SKM-1 treated with dmso at 0.1 percent for 144 hours (cell line): ENCODE data around the gene LRCH3.

Source experiments
- DNase-seq: peaks from one replicate; lab custom pipeline; 2025; ENCODE audit not compliant: unreplicated experiment; lab: John Stamatoyannopoulos, UW

Gene LRCH3

DNA sequence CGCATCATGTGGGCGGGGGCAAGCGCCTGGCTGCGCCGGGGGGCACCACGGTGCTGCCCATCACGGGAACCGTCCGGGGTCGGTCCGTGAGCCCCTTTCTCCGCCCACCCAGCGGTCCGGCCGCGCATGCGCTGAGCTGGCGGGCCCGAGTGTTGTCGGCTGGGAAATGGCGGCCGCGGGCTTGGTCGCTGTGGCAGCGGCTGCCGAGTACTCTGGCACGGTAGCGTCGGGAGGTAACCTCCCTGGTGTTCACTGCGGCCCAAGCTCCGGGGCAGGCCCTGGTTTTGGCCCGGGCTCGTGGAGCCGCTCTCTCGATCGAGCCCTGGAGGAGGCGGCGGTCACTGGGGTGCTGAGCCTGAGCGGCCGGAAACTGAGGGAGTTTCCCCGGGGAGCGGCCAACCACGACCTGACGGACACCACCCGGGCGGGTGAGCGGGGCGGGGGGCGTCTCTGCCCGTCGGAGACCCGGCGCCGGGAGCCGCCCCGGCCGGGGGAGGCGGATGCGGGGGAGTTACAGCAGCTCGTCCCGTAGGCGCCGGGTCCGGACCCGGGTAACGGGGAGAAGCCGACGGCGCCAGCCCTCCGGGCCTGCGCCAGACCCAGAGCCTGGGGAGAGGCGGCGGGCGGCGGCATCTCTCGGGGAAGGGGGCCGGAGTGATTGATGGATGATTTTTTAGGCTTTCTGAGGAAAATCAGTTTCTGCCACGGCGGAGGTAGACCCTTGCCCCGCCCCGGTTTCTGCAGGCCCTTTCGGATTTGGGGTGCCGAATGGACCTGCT is at the start of gene LRCH3:
TSS of gene LRCH3 (plus strand) at position 142 of the 779 bp plus-strand sequence. CDS start at position 167, 25 bp downstream.
- DNase-seq = peak; percentile 52

DNA sequence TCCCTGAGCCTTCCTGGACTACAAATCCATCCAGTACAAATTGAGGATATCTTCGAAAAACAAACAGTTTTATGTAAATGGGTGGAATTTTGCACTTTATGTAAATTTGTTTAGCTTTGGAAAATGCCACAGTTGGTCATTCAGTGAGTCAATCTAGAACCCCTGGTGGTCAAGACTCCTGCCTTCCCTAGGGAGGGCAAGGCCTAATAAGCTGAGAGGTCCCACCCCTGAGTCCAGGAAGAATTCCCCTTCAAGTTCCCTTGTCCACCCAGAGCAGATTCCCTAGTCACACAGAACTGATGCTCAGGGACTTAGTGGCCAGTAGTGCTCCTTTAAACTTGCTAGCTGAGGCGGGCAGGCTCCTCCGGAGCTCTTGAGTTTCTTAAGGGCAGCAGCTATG is 48.3 kb upstream of the LRCH3 start:
- DNase-seq = no peak

DNA sequence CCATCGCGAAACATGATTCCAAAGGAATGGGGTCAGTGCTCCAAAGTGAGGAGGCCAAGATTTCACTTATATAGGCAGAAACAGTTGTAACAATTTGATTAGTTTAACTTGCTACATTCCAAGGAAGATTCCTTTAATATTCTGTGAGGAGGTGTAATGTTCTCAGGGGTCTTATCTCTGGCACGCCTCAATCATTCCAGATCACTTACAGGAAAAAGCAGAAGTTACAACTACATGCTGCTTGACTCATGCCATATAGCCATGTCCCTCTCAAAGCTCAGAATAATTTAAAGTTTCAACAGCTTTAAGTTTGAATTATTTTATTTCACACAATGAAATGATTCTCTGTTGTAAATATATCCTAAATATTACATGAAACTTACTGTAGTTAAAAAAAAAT is 44.8 kb upstream of the LRCH3 start:
- DNase-seq = peak; percentile 27

DNA sequence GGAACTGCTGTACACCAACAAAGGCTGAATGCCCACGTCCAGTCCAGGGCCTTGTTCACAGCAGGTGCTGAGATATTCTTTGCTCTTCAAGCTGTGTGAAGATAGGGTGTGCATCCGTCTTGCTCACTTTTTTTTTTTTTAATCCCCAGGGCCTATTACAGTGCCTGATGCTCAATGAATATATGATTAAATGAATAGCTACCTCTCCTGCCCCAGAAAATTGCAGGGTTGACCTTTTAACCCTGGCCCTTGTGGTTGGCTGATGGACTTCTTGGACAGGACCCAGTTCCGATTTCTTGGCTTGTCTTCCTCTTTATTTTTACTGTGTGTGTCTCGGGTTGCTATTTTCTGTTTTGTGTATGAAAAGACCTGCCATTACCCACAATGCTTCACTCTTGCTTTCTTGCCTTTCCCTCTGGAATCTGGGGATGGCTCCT is 44.2 kb upstream of the LRCH3 start:
- peak; percentile 89 for DNase-seq

DNA sequence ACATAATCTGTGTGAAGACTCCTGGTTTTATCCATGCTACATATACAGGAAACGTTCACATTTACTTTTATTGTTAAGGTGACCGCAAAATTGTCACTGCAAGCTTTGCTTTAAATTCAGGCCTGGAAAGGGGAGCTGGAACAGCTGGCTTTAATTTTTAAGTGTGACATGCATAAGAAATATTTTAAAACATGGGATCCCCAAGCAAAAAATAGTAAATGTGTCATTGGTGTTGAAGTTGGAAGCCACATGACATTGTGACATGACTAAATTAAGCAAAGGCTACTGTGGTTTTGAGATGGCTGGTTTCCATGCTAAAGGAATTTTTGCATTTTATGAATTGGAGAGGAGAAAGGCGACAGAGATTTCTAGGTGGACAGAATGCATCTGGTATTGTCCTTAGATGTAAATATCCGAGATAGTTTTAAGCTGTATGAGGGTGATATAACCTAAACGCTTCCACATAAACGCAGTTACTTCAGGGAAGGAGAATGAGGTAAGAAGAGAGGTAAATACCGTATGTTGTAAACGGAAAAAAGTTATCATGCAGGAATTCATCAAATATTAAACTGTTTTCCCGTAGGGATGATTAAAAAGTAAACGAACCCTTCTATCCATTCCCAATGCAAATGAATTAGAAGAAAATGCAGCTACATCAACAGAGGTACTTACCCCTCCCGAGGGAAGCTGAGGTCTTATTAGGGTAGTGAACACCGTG is 42.3 kb upstream of the LRCH3 start:
- no peak for DNase-seq

DNA sequence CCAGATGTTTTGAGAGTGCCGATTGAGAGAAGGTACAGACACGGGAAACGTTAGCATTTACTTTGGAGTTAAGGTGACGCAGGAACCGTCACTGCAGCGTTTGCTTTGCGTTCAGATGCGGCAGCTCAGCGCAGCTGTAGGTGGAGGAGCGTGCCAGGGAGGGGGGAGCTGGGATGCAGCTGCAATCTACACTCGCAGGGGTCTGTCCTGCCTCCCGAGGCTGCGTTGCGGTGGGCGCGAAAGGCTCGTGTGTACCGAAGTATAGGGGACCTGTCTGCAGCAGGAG is 41.8 kb upstream of the LRCH3 start:
- no peak for DNase-seq

DNA sequence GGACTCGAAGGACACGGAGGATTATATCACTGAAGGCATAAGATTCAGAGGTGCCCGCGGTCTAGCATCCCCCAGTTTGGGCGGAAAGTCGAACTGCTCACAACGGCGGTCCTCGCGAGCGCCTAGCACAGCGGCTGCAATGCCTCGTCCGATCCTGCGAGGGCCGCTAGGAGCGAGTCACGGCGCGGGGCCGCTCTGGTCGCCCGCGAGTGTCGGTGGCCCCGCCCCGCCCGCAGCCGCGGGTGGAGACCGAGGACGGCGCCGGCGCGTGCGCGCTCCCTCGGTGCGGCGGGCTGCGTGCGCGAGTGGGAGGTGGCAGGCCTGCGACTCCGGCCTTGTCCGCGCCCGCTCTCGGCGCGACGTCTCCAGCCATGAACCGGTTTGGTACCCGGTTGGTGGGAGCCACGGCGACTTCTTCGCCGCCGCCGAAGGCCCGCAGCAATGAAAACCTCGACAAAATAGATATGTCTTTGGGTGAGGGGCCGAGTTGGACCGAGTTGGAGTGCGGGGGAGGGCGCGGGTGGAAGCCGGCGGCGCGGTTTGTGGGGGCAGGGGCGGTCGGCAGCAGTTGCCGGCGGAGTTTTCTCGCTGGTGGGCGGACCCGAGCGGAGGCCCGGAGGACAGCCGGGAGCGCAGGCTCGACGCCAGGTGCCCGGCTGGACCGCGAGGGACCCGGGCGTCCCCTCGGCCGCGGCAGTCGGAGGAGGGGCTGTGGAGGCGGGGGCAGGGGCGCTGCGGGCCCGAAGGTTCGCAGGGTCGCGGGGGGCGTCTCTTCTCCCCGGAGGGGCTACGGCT is 41.3 kb upstream of the LRCH3 start, which contains the start of gene FYTTD1:
TSS of gene FYTTD1 (plus strand) at position 283 of the 795 bp plus-strand sequence. CDS start at position 372, 89 bp downstream.
- DNase-seq = peak; percentile 89

DNA sequence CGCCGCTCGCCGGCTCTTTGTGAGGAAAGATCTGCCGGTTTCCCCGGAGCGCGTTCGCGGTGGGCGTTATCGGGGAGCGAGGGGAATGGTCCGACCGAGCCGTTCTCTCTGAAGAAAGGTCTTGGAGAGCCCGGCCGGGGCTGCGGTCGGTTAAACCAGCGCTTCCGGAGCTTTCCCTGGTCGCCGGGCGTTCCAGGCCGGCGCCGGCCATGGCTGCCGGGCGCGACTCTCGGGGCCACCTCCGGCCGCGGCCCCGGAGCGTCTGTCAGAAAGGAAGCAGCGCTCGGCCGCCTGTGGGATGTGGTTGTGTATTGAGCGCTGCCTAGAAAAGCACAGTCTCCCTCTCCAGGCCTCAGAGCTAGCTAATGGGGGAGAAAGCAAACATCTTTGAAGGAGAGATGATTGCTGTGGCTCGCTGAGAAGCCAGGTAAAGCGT is 40.6 kb upstream of the LRCH3 start:
- DNase-seq = peak; percentile 28

DNA sequence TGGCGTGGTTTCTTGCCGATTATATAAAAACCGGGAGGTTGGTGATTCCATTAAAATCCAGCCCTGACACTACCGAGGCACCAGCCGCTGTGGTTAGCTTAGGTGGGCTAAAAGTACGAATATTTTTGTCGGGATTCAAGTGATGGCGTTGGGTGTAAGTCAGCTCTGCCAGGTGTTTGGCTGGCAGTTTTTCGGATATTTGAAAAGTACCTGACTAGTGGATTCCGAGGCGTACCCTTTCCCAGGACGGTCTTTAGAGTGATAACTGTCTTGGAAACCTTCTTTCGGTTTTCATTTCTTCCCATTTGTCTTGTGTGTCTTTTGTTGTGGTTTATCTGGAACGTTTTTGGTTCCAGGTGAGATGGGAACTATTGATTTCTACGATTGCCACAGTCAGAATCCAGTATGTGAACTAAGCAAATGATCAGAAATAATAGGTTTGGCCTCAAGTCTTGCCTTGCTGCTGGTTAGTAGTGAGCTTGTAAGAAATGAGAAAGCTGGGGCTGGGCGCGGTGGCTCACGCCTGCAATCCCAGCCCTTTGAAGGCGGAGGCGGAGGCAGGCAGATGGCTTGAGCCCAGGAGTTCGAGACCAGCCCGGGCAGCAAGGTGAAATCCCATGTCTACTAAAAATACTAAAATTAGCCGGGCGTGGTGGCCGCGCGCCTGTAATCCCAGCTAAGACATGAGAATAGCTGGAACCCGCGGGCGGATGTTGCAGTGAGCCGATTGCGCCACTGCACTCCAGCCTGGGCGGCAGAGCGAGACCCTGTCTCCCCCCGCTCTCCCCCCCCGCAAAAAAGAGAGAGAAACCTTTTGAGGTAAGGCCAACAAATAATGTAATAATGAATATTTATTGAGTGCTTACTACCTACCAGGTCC is 40.0 kb upstream of the LRCH3 start:
- peak; percentile 22 for DNase-seq

DNA sequence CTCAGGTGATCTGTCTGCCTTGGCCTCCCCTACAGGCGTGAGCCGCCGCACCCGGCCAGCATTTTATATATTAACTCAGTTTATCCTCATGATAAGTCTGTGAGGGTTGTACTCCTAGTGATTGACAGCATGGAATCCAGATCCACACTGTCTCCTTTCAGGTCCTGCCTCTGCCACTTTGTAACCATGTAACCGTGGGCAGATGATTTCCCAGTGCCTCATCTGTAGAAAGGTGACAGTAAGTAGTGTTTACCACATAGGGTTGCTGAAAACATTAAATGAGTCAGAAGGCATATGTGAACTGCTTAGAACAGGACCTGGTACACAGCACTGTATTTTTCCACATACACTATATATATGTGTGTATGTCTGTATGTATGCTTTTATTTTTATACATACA is 38.9 kb upstream of the LRCH3 start:
- no peak for DNase-seq

DNA sequence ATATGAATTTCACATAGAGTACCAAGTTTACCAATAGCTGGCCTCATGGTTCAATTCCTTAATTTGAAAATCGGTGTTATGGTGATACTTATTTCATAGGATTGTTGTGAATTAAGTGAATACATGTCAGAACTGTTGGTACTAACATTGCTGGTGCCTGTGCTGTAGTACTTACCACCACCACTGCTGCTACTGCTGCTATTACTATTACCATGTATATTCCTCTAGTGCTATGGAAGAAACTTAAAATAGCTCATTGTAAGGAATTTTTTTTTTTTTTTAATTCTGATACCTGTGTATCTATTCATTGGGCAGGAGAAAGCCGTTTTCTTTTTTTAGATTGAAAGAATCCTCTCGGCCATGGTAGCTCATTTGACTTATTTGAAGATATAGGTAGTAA is 37.8 kb upstream of the LRCH3 start:
- DNase-seq = no peak

DNA sequence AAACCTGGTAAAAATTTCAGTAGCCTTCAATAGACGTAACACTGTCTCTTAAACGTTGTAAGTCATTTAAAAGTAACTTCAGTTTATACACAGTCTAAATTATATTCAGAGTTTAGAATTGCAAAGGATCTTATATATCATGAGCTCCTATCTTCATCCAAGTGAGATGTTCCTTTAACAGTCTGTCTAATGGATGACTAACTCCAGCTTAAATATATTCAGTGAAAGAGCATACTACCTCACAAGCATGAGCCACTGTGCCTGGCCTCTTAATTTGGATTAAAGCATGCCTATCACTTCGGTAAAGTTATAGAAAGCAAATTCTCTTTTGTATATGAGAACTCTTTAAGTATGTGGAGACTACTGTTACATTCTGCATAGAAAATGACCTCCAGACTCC is 34.4 kb upstream of the LRCH3 start:
- DNase-seq = no peak

DNA sequence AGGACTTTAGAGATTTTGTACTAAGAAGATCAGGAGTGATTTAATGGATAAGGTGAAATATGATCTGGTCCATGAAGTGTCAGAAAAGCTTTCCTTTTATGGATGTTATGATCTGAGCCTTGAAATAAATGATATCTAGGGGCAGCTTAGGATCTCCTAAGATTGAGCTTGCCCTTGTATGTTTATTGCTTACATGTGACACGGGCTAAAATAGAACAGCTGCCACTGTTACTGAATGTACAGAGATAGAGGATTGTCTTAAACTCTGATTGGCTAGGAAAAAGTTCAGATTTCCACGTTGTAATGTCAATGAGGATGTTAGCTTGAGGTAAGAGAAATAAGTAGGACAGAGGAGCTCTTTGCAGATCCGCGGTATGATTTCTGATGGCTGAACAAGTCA is 32.5 kb upstream of the LRCH3 start:
- no peak for DNase-seq

DNA sequence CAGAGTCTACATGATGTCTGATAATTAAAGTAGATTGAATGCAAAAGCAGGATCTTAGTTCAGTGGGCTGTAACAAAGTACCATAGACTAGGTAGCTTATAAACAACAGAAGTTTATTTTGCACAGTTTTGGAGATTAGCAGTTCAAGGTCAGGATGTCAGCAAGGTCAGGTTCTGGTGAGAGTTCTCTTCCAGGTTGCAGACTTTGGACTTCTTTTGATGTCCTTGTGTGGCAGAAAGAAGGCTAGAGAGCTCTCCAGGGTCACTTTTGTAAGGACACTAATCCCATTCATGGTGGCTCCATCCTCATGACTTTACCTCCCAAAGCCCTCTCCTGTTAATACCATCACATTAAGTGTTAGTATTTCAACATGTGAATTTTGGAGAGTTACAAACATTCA is 29.3 kb upstream of the LRCH3 start:
- DNase-seq = no peak

DNA sequence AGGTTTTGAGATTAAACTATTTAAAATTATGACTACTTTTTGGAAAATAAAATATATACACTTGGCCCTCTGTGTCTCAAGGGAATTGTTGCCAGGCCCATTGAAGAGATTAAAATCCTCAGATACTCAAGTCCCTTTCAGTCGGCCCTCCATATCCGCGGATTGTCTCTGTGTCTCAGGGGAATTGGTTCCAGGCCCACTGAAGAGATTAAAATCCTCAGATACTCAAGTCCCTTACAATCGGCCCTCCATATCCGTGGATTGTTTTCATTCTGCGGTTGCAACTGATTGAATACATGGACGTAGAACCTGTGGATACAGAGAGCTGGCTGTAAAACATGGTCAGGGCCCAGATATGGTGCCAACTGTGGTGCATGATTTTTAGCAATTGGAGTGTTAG is 15.7 kb upstream of the LRCH3 start:
- no peak for DNase-seq

DNA sequence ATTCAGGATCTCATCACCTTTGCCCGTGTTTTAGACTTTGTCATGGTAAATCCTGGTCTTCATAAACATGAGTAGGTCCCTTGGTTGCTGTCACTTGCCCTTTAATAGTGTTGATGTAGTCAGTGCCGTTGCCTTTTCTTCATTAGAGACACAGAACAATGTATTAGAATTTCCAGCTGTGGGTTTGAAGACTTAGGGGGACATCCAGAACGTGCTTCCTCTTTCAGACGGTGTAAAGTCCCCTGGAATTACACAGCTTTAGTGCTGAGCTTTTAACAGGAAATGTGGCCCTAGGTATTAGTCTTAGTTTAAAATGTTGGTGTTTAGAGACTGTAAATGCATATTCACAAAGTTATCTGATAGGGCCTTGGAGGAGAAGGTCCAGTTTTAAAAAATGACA is 8.8 kb upstream of the LRCH3 start:
- no peak for DNase-seq

DNA sequence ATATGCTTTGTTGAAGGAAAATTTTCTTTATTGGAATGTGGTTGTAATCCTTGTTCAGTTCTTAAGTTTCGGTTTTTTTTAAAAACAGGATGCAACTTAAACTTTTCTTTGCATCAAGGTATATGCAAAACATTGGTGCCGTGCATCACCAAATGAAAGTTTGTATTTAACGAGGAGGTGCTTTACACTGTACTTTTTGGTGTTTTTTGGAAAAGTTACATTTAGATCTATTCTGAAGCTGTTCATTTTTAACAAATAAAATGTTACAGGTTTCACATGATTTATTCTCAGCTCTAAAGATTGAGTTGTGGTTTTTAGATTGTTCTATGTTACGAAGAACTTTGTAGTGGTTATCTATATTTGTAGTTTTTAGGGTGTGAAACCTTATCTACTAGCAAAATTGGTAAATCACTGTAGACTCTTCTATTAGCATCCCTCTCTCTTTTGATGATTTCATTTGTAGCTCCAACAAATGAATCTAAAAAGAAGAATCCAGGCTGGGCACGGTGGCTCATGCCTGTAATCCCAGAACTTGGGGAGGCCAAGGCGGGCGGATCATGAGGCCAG is 7.0 kb upstream of the LRCH3 start:
- DNase-seq = no peak

DNA sequence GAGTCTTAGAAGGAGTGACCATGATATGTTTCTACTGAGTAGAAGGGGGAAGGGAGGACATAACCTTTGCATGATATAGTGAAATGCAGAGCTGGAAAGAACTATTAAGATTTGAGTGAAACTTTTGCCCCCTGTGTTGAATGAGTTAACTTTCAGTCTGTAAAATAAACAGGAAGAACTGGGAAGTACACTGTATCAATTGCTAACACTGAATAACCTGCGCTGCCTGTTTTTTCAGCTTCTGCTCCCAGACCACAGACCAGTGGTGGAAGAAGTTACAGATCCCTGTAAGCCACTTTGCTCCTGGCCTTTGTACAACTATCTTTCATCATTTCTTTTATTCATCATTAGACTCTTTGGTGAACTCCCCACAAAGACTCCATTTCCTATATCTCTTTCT is 3.6 kb upstream of the LRCH3 start:
- DNase-seq = no peak

DNA sequence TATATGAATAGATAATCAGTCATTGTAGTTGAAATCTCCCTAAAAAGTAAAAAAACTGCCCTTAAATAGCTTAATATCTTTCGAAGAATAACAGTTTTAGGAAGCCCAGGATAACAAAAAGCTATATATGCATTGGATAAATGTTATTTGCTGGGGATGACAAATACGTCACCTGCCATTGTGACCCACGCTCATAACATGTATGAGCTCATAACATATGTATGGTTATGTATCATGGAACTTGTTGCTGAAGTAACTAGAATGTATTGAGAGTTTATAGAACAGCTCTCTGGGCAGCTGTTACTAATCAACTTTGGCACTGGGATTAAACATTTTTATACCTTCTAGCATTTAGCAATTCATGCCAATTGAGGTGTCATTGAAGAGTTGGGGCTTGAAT is 1.7 kb upstream of the LRCH3 start:
- no peak for DNase-seq

DNA sequence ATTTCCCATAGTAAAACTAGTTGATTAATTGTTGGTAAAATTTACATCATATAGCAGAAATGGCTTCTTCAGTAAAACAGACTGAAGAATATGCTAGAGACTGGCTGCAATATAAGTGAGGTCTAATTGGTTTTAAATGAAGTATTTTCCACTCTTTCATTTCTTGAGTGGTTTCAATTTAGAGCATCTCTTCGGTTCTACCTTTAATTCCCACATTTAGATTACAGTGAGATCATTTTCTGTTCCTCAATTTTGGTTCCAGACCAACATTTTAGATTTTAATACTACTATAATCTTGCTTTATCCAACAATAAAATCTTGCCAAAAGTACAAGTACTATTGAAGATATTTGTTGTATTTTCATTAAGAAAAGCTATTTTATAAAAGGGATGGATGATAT is 1.0 kb upstream of the LRCH3 start:
- no peak for DNase-seq
